ENCODE results near the gene SLC6A8.
"Not testable (repeated sequence)": the region's sequence is repeated elsewhere in the genome, so short reads cannot be mapped to it uniquely, and the experiment has no call there.

DNA sequence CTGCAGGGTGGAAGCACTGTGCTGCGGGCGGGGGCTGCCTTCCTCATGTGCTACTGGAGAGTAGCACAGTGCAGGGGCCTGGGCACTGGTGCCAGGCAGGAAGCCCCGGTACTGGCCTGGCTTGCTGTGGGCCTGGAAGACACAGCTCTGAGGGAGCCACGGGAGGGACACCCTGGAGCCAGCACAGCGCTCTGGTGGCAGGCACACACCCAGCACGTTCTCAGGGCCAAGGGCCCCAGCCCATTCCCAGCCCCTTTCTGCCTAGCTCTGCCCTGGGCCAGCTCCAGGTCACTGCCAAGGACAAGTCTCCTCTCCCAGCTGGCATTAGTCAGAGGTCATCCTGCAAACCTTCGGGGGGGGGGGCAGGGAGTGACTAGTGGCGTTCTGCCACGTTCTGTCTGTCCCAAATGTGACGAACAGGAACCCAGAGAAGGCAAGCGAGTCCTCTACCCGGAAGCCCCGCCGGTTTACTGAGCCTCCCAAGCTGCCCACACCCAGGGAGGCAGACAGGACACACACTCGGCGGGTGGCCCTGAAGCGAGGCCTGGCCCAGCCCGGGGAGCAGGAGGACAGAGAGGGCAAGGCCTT is 12.2 kb downstream of the SLC6A8 start:
- TF ChIP-seq, protein P1, sequence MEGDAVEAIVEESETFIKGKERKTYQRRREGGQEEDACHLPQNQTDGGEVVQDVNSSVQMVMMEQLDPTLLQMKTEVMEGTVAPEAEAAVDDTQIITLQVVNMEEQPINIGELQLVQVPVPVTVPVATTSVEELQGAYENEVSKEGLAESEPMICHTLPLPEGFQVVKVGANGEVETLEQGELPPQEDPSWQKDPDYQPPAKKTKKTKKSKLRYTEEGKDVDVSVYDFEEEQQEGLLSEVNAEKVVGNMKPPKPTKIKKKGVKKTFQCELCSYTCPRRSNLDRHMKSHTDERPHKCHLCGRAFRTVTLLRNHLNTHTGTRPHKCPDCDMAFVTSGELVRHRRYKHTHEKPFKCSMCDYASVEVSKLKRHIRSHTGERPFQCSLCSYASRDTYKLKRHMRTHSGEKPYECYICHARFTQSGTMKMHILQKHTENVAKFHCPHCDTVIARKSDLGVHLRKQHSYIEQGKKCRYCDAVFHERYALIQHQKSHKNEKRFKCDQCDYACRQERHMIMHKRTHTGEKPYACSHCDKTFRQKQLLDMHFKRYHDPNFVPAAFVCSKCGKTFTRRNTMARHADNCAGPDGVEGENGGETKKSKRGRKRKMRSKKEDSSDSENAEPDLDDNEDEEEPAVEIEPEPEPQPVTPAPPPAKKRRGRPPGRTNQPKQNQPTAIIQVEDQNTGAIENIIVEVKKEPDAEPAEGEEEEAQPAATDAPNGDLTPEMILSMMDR (IDR thresholded peaks at IDR 0.05) = not testable (repeated sequence)
- not testable (repeated sequence) for TF ChIP-seq POLR2AphosphoS5 (IDR thresholded peaks at IDR 0.05)

All from prostate gland (tissue), 2 donors.